Measurements from ENCODE around the gene NUAK2. TPM values are rescaled to one million over a fixed set of nuclear protein-coding genes. Genes with fewer than 3 reads are reported as not detected.

NUAK2 gene
- total RNA-seq, 1 donor from 2014 or later = 3.3 TPM

DNA sequence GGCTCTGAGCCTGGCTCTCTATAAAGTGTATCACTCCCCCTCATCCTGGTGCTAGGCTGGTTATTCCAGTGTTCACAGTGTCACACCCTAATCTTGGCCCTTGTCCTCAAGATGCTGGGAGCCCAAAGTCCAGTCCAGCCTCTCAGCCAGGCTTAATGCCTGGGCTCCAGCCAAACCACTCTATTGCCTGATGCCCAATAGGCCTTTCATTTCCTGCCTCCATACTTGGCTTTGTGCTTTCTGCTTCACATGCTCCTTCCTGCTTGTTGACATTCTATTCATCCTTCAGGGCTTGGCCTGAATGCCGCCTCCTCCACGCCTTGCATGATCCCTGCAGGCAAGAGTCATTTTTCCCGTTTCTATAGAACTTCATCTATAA, 33.5 kb upstream of the NUAK2 start:
- no peak for DNase-seq (ENCODE audit: low spot score)

DNA sequence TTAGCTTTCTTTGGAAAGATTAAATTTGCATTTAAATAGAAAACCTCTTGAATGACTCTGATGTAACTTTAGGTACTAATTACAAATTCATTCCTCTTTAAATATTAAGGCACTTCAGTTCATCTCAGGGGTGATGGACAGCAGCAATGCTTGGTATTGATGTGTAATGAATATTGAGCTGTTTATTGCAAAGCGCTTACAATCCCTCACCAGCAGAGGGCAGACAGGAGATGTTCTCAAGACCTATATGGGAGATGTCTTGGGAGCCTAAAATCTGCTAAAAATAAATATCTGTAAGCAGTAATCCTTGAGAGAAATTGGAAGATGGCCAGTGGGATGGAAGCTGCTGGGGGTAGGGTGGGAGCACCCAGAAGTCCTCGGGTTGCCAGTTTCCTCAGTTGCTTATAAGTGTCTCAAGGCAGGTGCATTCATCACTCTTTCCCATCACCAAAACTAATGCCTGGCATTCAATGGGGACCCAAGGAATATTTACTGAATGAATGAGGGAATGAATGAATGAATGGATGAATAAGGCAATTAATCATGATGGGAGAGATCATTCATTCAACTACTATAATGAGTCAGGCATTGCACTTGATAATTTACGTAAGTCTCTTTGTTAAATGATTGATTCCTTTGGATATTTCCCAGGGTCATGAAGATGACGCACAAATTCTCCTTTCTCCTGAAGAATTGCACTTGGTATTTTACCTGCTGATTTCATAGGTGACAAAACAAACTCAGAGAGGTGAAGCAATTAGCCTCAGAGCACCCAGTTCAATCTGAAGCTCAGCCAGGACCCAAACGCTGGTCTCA, 32.9 kb upstream of the NUAK2 start:
- no peak for DNase-seq (ENCODE audit: low spot score)
- H3K4me1 Mint-ChIP-seq (ENCODE audit: low read depth) = peaks cover 15% of the 10 kb centered on the region
- H3K36me3 Mint-ChIP-seq (ENCODE audit: low read depth) = no peaks in the 10 kb centered on the region
- H3K4me3 Mint-ChIP-seq (ENCODE audit: unreplicated experiment) = no peak overlapping the region
- TF ChIP-seq, protein P1, sequence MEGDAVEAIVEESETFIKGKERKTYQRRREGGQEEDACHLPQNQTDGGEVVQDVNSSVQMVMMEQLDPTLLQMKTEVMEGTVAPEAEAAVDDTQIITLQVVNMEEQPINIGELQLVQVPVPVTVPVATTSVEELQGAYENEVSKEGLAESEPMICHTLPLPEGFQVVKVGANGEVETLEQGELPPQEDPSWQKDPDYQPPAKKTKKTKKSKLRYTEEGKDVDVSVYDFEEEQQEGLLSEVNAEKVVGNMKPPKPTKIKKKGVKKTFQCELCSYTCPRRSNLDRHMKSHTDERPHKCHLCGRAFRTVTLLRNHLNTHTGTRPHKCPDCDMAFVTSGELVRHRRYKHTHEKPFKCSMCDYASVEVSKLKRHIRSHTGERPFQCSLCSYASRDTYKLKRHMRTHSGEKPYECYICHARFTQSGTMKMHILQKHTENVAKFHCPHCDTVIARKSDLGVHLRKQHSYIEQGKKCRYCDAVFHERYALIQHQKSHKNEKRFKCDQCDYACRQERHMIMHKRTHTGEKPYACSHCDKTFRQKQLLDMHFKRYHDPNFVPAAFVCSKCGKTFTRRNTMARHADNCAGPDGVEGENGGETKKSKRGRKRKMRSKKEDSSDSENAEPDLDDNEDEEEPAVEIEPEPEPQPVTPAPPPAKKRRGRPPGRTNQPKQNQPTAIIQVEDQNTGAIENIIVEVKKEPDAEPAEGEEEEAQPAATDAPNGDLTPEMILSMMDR (IDR thresholded peaks at IDR 0.05) = peak; percentile 94
- H3K9me3 Mint-ChIP-seq (ENCODE audit: low read depth) = no peaks in the 10 kb centered on the region
- H3K27me3 Mint-ChIP-seq (ENCODE audit: low read depth) = no peaks in the 10 kb centered on the region
- H3K27ac Mint-ChIP-seq (ENCODE audit: unreplicated experiment) = no peak overlapping the region

More for the DNA sequence above, 33.5 kb upstream of the NUAK2 start:
- Mint-ChIP-seq H3K36me3 (ENCODE audit: low read depth) (no peaks in the 10 kb centered on the region), H3K27me3 (ENCODE audit: low read depth) (no peaks in the 10 kb centered on the region), H3K9me3 (ENCODE audit: low read depth) (no peaks in the 10 kb centered on the region), H3K27ac (ENCODE audit: unreplicated experiment) (peak overlapping the region; percentile 22), H3K4me3 (ENCODE audit: unreplicated experiment) (no peak overlapping the region), H3K4me1 (ENCODE audit: low read depth) (peaks cover 15% of the 10 kb centered on the region)
- TF ChIP-seq, protein P1 (IDR thresholded peaks at IDR 0.05) = no peak

DNA sequence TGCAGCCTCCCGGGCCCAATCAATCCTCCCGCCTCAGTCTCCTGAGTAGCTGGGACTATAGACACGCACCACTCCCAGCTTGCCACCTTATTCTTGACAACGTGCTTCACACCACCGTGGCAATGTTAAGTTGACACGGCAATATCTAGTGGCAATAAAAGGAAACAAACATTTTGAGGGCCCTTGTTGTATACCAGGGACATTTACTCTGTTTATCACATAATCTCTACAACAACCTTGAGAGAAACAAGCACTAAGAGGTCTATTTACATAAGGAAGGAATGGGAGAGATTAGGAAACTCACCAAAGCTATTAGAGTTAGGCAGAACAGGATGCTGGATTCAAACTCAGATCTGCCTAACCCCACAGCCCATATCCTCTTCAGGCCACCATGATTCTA, 32.1 kb upstream of the NUAK2 start:
- no peak overlapping the region for H3K4me3 Mint-ChIP-seq (ENCODE audit: unreplicated experiment)
- no peaks in the 10 kb centered on the region for H3K9me3 Mint-ChIP-seq (ENCODE audit: low read depth)
- H3K4me1 Mint-ChIP-seq (ENCODE audit: low read depth) = peaks cover 15% of the 10 kb centered on the region
- no peaks in the 10 kb centered on the region for H3K27me3 Mint-ChIP-seq (ENCODE audit: low read depth)
- no peak for DNase-seq (ENCODE audit: low spot score)
- H3K27ac Mint-ChIP-seq (ENCODE audit: unreplicated experiment) = no peak overlapping the region
- H3K36me3 Mint-ChIP-seq (ENCODE audit: low read depth) = no peaks in the 10 kb centered on the region
- TF ChIP-seq, protein P1 (IDR thresholded peaks at IDR 0.05) = no peak

DNA sequence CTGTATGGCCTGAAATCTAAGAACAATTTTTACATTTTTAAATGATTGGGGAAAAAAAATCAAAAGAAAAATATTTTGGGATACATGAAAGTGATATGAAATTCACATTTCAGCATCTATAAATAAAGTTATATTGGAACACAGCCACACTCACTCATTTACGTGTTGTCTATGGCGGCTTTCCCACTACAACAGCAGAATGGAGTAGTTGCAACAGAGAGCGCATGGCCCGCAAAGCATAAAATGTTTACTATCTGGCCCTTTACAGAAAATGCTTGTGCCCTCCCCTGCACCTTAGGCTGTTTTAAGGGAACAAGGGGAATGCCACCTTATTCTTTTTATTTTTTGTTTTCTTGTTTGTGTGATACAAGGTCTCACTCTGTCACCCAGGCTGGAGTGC, 31.6 kb upstream of the NUAK2 start:
- Mint-ChIP-seq H3K4me1 (ENCODE audit: low read depth) (peaks cover 15% of the 10 kb centered on the region), H3K27me3 (ENCODE audit: low read depth) (no peaks in the 10 kb centered on the region)

DNA sequence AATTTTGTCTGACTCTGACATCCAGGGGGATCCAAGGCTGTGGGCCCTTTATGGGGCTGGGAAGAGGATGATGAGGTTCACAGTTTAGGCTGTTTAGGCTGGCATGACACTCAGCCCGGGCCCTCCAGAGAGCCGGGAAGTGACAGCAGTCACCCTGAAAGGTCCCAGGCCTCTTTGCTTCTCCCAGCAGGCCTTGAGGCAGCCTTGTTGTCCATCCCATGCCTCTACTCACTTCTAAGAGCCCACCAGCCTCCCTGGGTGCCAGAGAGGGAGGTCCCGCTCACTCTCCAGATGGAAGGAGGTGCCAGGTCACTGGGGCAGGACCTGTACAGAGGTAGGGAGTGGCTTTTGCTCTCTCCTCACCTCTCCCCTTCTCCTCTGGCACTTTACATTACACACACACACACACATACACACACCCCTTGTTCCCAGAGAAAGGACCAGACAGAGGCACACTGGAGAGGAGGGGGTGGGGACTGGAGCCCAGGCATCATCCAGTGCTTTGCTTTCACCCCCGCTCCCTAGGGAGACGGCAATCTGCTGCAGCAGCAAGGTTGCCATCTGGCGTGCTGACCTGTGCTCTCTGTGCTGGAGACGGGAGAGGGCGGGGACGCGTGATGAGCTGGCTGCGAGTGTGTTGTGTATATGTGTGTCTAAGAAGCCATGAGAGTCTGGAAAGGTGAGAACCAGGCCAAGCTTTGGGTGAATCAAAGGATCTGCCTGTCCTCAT, 30.6 kb upstream of the NUAK2 start:
- Mint-ChIP-seq H3K4me1 (ENCODE audit: low read depth) (peaks cover 15% of the 10 kb centered on the region), H3K36me3 (ENCODE audit: low read depth) (no peaks in the 10 kb centered on the region), H3K9me3 (ENCODE audit: low read depth) (no peaks in the 10 kb centered on the region), H3K27me3 (ENCODE audit: low read depth) (no peaks in the 10 kb centered on the region), H3K27ac (ENCODE audit: unreplicated experiment) (no peak overlapping the region), H3K4me3 (ENCODE audit: unreplicated experiment) (no peak overlapping the region)
- TF ChIP-seq, protein P1 (IDR thresholded peaks at IDR 0.05) = no peak
- no peak for DNase-seq (ENCODE audit: low spot score)

More for the DNA sequence above, 31.6 kb upstream of the NUAK2 start:
- TF ChIP-seq, protein P1 (IDR thresholded peaks at IDR 0.05) = no peak
- H3K4me3 Mint-ChIP-seq (ENCODE audit: unreplicated experiment) = no peak overlapping the region
- no peaks in the 10 kb centered on the region for H3K36me3 Mint-ChIP-seq (ENCODE audit: low read depth)
- DNase-seq (ENCODE audit: low spot score) = no peak
- H3K9me3 Mint-ChIP-seq (ENCODE audit: low read depth) = no peaks in the 10 kb centered on the region
- no peak overlapping the region for H3K27ac Mint-ChIP-seq (ENCODE audit: unreplicated experiment)

Data from chondrocyte (in vitro differentiated cells).